Stomach (tissue), 9 donors: ENCODE data around the gene CLDN11. TPM values are rescaled to one million over a fixed set of nuclear protein-coding genes. Genes with fewer than 3 reads are reported as not detected.

Source experiments
- DNase-seq, 2 donors: peaks; one replicate each; pipeline versions ENCODE4 v3.0.0 to v3.0.0-alpha.2; 2013 to 2019
- H3K27ac ChIP-seq, 5 donors: fragments of 200-600 bp in 4 of 5; sonication (generic) in 4 of 5; one replicate each; pipeline ENCODE4 v1.5.1; 2013 to 2019; ENCODE audit warnings: mild to moderate bottlenecking in 1 of 5, moderate library complexity in 1 of 5
- H3K27me3 ChIP-seq, 3 donors: fragments of 200-600 bp; sonication (generic); one replicate each; pipeline ENCODE4 v1.5.1; 2017 to 2019; ENCODE audit warnings: mixed run types in 1 of 3
- H3K36me3 ChIP-seq, 4 donors: fragments of 200-600 bp; sonication (generic); 1 replicate in 3 of 4; 2 replicates in 1 of 4; pipeline ENCODE4 v1.5.1; 2016 to 2019
- H3K4me1 ChIP-seq, 4 donors: fragments of 200-600 bp; sonication (generic); one replicate each; pipeline ENCODE4 v1.5.1; 2016 to 2019
- H3K4me3 ChIP-seq, 4 donors: fragments of 200-600 bp; sonication (generic) in 3 of 4; one replicate each; pipeline ENCODE4 v1.5.1; 2016 to 2019; ENCODE audit warnings: mild to moderate bottlenecking in 1 of 4
- H3K9me3 ChIP-seq, 4 donors: fragments of 200-600 bp; sonication (generic); one replicate each; pipeline ENCODE4 v1.5.1; 2016 to 2019
- CTCF ChIP-seq, 7 experiments: fragments of 450-650 bp in 4 of 7; fragments of 200-600 bp in 3 of 7; sonication (generic) in 3 of 7; IDR thresholded peaks; one replicate each; pipeline ENCODE4 v1.5.1; 2016 to 2019; ENCODE audit warnings: antibody characterized with exemption in 7 of 7, control low read depth in 2 of 7, mild to moderate bottlenecking in 1 of 7
- EP300 ChIP-seq: sonication (generic); formaldehyde crosslinking; IDR thresholded peaks from one replicate; pipeline ENCODE4 v1.6.1; 2017; ENCODE audit warnings: antibody characterized with exemption
- POLR2A ChIP-seq, 4 donors: fragments of 450-650 bp; IDR thresholded peaks; one replicate each; pipeline ENCODE4 v1.6.1; 2016; ENCODE audit warnings: antibody characterized with exemption in 4 of 4, control low read depth in 2 of 4, mild to moderate bottlenecking in 1 of 4, moderate library complexity in 1 of 4
- POLR2AphosphoS5 ChIP-seq, 3 donors: sonication (generic); formaldehyde crosslinking; IDR thresholded peaks; one replicate each; pipeline ENCODE4 v1.6.1; 2016; ENCODE audit warnings: antibody characterized with exemption in 3 of 3
- WGBS, 5 donors: extraction: QIAGEN DNeasy Blood & Tissue Kit in 3 of 5; methylation state at CpG; one replicate each; pipeline versions ENCODE4 v1.1.5 to v1.1.7; 2013 to 2018; 5-methylcytosine and 5-hydroxymethylcytosine counted together
- intact Hi-C: fragments of 100-400 bp; cut with DNase I; formaldehyde crosslinking; loops from one replicate; pipeline ENCODE4 v1.15.1; 2023; ENCODE audit warnings: low total_unique reads
- polyA plus RNA-seq, 3 donors: library from polyadenylated mRNA; stranded (reverse); fragments of 200-250 nt; gene quantifications; one replicate each; pipeline ENCODE4 v1.2.3, GENCODE V29; 2013
- total RNA-seq, 5 donors: library from RNA; depleted of rRNA; stranded (reverse); fragments of >200 nt; gene quantifications; one replicate each; pipeline versions ENCODE4 v1.1.0 to v1.2.3, GENCODE V29; 2014 to 2016
- donor health status: healthy with polysubstance abuse.
- donor health status: Bipolar disorder and iron deficiency.
- donor health status: healthy.

CLDN11 gene
- total and polyA plus RNA-seq, 8 donors = 1.00 to 13.0 (median 4.3) TPM; not detected in 2

GRCh38 chr3:170442947-170443346, 24.3 kb downstream of the CLDN11 start:
- Histone ChIP-seq H3K27me3 (no peaks in the 10 kb centered on the region), H3K4me1 (no peaks in the 10 kb centered on the region), H3K4me3 (no peak overlapping the region), H3K9me3 (no peaks in the 10 kb centered on the region), H3K27ac (no peak overlapping the region), H3K36me3 (no peaks in the 10 kb centered on the region)
- TF ChIP-seq EP300 = no peak
- intact Hi-C loops = no loop called here
- no peak for DNase-seq

- Histone ChIP-seq H3K36me3 (no peaks in the 10 kb centered on the region), H3K27me3 (no peaks in the 10 kb centered on the region), H3K27ac (no peak overlapping the region), H3K4me1 (no peaks in the 10 kb centered on the region), H3K9me3 (no peaks in the 10 kb centered on the region), H3K4me3 (no peak overlapping the region)
- no peak for DNase-seq
- TF ChIP-seq EP300 (no peak), POLR2A (IDR thresholded peaks at IDR 0.05) (no peak), CTCF (IDR thresholded peaks at IDR 0.05) (no peak), POLR2AphosphoS5 (IDR thresholded peaks at IDR 0.05) (no peak)
- intact Hi-C loops = no loop called here
Observed at GRCh38 chr3:170443457-170443856, 24.8 kb downstream of the CLDN11 start.

GRCh38 chr3:170448584-170448983, 29.9 kb downstream of the CLDN11 start:
- no peaks in the 10 kb centered on the region for H3K27me3 ChIP-seq
- TF ChIP-seq POLR2AphosphoS5 (IDR thresholded peaks at IDR 0.05) (no peak), CTCF (IDR thresholded peaks at IDR 0.05) (no peak), POLR2A (IDR thresholded peaks at IDR 0.05) (no peak), EP300 (no peak)
- WGBS, 5 donors = 83 to 90% (median 86%) methylated on average over 3 of the region's 3 CpGs
- intact Hi-C loops = no loop called here
- H3K4me1 ChIP-seq = no peaks in the 10 kb centered on the region
- no peaks in the 10 kb centered on the region for H3K36me3 ChIP-seq
- DNase-seq = no peak
- H3K9me3 ChIP-seq = no peaks in the 10 kb centered on the region
- no peak overlapping the region for H3K4me3 ChIP-seq
- H3K27ac ChIP-seq = no peak overlapping the region

- no peaks in the 10 kb centered on the region for H3K9me3 ChIP-seq
- H3K4me3 ChIP-seq = no peak overlapping the region
- intact Hi-C loops = no loop called here
- WGBS, 5 donors = 77 to 95% (median 86%) methylated on average over 2 of the region's 2 CpGs
- TF ChIP-seq EP300 (no peak), POLR2AphosphoS5 (IDR thresholded peaks at IDR 0.05) (no peak), POLR2A (IDR thresholded peaks at IDR 0.05) (no peak), CTCF (IDR thresholded peaks at IDR 0.05) (no peak)
- no peaks in the 10 kb centered on the region for H3K27me3 ChIP-seq
- no peaks in the 10 kb centered on the region for H3K4me1 ChIP-seq
- H3K36me3 ChIP-seq = no peaks in the 10 kb centered on the region
- H3K27ac ChIP-seq = no peak overlapping the region
- no peak for DNase-seq
Observed at GRCh38 chr3:170450039-170450438, 31.4 kb downstream of the CLDN11 start.

- Histone ChIP-seq H3K4me3 (no peak overlapping the region), H3K27me3 (no peaks in the 10 kb centered on the region), H3K36me3 (no peaks in the 10 kb centered on the region), H3K4me1 (no peaks in the 10 kb centered on the region), H3K9me3 (no peaks in the 10 kb centered on the region), H3K27ac (no peak overlapping the region)
- TF ChIP-seq EP300 = no peak
- TF ChIP-seq POLR2A (IDR thresholded peaks at IDR 0.05) = no peak
- TF ChIP-seq CTCF (IDR thresholded peaks at IDR 0.05) = no peak
- TF ChIP-seq POLR2AphosphoS5 (IDR thresholded peaks at IDR 0.05) = no peak
- 64 to 75% (median 72%) methylated on average over 6 of the region's 6 CpGs for WGBS, 5 donors
- intact Hi-C loops = no loop called here
- no peak for DNase-seq
Observed at GRCh38 chr3:170454509-170454908, 35.8 kb downstream of the CLDN11 start.
